SK-MEL-5 (cell line): ENCODE data around the gene DLG4. TPM values are rescaled to one million over a fixed set of nuclear protein-coding genes. Genes with fewer than 3 reads are reported as not detected.
"Not testable (repeated sequence)": the region's sequence is repeated elsewhere in the genome, so short reads cannot be mapped to it uniquely, and the experiment has no call there.

Experiments used
- DNase-seq: peaks from one replicate; pipeline ENCODE4 v3.0.0-alpha.2; 2016; ENCODE audit warnings: low read depth, low spot score
- in situ Hi-C: cut with HindIII; loops from 2 replicates; pipeline ENCODE4 v1.10.0; 2016; ENCODE audit warnings: low sequenced_read_pairs, high pct_unique_total_duplicates, low pct_unique_long_range_greater_than_20kb
- total RNA-seq: library from RNA; depleted of rRNA; stranded (reverse); fragments of >200 nt; shearing (Covaris generic); gene quantifications from 2 replicates; pipeline ENCODE4 v1.2.3, GENCODE V29; 2014

The DLG4 gene
- total RNA-seq, 1 experiment from 2014 or later = 3.7 TPM

DNA sequence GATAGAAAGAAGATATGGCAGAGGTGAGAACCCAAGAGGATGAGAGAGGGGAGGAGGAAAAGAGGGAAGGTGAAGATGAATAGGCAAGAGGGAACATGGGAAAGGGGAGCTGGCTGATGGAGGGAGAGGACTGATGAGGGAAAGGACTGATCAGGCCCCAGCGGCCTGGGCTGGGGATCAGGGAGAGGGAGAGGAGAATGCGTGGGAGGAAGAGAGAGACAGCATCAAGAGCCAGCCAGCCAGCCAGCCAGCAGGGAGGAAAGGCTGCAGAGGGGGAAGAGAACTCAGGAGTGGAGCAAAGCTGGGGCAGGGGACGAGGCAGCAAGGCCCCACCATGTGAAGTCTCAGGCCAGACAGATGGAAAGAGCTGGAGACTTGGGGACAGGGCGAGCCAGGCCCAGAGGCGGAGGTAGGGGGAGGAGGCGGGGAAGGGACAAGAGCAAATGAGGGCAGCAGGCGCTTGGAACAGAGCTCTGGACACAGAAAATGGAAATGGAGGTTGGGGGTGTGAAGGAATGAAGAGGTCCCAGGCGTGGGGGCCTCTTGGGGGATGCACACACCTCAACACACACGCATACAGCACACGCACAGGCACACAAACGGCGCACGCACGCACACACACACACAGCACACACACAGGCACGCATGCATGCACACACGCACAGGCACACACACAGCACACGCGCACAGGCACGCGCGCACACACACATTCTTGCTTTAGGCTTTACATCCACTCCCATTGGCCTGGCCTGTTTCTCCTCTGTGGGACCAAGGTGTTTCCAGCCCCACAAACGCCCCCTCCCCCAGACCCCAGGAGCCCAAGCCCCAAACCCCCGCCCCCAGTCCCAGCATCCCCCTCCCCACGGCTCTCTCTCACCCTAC, 12.3 kb downstream of the DLG4 start:
- in situ Hi-C loops = no loop called here
- no peak for DNase-seq

DNA sequence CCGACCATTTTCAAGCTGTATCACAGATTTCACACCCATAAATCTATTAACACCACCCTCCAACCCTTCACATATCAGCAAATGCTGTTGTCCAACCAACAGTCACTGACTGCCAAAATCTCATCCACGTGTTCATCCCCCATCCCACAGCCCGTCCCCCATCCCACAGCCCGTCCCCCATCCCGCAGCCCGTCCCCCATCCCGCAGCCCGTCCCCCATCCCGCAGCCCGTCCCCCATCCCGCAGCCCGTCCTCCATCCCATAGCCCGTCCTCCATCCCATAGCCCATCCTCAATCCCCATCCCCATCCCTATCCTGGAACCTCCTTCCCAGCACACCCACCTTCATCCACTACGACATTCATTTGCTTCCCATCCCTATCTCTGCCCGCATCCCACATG, 14.1 kb downstream of the DLG4 start:
- no peak for DNase-seq
- in situ Hi-C loops = no loop called here

DNA sequence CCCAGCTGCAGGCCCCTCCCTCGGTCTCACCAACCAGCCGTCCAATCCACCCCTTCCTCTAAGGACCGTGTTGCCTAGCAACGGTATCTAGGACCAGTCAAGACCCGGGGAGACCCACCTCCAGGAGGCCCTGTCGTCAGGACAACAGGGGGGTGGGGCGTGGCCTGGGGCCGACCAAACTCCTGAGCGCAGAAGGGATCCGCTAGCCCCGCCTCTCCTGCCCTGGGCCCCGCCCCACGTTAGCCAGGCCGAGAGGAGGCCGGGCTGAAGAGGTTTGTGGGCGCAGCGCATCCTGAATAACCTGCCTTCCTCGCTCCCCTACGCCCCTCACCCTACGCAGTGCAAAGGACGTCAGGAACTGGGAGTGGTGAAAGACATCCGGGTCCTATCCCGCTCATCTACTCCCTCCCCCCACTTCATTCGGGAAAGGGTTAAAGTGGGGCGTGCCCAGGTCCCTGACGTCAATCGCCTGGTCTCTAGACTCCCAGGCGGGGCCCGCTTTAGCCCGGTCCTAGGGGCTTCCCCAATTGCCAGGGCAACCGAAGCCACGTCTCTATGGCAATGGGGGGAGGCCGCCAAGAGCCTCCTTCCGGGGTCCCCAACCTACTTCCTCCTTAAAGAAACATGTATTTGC, 14.7 kb downstream of the DLG4 start:
- peak; percentile 81 for DNase-seq
- in situ Hi-C loops = no loop called here

DNA sequence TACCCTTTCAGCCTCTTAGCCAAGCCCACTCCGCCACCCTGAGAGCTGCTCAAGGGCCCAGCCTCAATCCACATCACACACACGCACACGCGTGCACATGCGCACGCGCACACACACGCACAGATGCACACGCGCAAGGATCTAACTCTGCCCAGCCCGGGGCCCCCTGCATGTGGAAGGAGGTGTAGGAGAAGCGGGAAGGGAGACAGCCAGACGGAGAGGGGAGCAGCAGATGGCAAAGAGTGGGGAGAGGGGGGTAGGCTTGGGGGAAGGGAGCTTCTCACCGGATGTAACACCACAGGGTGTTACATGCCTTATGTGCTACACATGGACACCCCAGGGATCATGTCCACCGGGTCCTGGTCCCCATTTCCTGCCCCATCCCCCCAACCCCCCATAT, 15.3 kb downstream of the DLG4 start:
- no peak for DNase-seq
- in situ Hi-C loops = no loop called here

DNA sequence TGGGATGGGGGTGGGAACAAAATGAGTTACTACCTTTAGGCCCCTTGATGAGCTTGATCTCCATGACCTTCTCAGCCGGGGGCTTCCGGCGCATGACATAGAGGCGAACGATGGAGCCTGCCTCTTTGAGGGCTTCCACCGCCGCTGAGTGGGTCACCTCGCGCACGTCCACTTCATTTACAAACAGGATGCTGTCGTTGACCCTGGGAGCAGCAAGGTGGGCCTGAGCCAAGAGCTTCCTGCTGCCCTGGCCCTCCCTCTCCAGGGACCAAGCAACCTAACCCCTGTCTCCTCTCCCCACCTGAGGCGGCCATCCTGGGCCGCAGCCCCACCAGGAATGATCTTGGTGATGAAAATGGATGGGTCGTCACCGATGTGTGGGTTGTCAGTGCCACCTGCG, 16.2 kb downstream of the DLG4 start:
- no peak for DNase-seq

DNA sequence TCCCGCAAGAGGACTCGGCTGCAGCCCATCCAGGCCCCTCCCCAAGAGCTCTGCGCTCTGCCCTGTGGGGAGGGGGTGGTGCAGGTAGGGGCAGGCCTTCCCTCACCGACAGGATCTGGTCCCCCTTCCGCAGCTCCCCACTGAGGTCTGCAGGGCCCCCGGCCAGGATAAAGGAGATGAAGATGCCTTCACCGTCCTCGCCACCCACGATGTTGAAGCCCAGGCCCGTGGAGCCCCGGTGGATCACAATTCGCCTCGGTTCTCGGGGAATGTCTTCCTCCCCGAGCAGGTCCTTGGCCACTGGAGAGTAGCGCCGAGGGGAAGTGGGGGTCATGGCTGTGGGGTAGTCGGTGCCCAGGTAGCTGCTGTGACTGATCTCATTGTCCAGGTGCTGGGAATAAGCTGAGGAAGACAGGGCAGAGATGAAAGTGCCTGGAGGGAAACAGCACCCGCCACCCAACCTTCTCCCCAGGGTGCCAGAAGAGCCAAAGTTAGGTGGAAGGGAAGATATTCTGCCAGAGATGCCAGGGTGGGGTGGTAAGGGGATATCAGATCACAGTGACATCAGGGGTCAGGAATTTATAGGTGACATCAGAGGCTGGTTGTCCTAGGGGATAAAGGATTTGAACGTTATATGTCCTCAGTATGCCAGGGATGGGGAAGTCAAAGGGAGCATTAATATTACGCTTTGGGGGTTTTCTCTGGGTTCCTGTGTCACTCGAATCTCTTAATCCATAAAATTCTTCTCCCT, 22.8 kb downstream of the DLG4 start:
- in situ Hi-C loops = no loop called here

More for the DNA sequence above, 16.2 kb downstream of the DLG4 start:
- in situ Hi-C loops = no loop called here

DNA sequence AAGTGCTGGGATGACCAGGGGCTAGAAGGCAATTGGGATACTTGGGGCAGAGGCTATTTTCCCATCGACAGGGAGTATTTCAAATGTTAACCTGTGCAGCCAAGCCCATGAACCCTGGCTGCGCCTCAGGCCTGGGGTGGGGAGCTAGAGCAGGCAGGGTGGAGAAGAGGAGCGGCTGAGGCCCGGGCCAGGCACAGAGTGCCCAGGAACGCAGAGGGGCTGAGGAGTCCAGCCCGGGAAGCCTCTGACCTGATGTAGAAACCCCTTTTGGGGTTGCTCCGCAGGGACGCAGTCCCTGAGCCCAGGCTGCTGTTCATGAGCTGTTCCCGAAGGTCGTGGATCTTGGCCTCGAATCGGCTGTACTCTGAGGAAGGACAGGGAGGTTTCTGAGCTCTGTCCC, 23.7 kb downstream of the DLG4 start:
- in situ Hi-C loops = no loop called here
- no peak for DNase-seq

More for the DNA sequence above, 22.8 kb downstream of the DLG4 start:
- no peak for DNase-seq

DNA sequence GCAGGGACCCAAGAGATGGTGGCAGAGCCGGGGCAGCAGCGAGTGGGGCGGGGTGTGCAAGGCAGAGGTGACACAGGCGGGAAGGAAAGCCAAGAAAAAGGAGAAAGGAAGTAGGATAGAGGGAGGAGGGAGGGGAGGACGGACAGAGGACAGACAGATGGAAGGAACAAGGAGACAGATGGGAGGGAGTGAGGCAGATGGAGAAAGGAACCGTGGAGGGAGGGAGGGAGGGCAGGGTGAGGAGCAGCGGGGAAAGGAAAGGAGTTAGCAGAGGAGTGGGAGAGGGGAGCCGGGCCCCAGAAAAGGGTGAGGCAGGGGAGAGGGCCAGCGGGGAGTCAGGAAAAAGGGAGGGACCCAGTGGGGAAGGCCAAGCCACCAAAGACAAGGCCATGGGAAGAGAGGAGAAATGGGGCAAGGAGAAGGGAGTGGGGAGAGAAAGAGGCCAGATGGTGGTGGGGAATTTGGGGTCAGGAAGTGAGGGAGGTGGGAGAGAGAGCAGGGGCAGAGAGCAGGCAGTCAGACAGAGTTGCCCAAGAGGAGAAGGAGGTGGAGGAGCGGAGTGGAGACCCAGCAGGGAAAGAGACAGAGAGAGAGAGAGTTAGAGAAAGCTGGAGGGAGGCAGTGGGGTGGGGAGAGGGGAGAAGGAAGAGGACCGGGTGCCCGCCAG, 27.2 kb downstream of the DLG4 start:
- in situ Hi-C loops = no loop called here
- no peak for DNase-seq

DNA sequence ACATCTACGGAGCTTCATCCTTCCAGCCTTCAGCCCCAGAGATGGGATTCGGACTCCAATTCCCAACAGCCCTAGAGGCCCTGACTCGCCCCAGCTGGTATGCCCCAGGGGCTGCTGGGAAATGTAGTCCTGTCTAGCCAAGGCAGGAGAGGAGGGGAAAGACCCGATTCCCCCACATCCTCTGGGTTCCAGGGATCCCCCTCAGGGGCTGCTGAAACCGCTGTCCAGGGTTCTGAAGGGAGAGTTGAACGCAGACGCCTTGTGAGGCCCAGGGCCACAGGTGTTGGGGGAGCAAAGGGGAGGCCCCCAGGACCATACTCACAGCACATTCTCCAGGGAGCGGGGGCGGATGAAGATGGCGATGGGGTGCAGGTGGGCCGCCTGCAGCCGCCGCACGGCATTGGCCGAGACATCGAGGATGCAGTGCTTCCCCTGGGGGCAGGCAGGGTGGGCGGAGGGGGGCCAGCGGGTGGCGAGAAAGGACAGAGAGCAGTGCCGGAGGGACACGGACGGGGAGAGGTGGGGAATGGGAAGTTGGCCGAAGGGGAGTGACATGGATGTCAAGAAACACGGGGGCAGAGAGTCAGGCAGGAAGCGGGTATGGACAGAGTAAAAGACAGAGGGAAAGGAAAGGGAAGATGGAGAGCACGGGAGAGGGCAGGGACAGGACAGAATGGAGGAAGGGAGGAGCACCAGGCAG, 27.9 kb downstream of the DLG4 start:
- DNase-seq = peak; percentile 74
- in situ Hi-C loops = no loop called here

DNA sequence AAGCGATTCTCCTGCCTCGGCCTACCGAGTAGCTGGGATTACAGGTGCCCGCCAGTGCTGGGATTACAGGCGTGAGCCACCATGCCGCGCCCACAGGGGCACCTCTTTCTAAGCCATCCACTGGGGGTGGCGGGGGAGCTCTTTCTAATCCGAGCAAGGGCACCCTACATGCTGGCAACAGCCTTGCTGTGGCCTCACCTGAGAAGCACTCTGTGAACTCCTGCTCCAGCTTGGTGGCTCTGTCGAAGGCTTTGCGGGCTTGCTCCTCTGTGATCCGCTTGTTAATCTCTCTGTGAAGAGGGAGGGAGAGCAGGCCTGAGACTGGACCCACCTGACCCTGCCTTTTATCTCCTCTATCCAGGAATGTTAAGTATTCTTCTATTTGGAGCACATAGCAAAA, 28.6 kb downstream of the DLG4 start:
- DNase-seq = no peak
- in situ Hi-C loops = no loop called here

DNA sequence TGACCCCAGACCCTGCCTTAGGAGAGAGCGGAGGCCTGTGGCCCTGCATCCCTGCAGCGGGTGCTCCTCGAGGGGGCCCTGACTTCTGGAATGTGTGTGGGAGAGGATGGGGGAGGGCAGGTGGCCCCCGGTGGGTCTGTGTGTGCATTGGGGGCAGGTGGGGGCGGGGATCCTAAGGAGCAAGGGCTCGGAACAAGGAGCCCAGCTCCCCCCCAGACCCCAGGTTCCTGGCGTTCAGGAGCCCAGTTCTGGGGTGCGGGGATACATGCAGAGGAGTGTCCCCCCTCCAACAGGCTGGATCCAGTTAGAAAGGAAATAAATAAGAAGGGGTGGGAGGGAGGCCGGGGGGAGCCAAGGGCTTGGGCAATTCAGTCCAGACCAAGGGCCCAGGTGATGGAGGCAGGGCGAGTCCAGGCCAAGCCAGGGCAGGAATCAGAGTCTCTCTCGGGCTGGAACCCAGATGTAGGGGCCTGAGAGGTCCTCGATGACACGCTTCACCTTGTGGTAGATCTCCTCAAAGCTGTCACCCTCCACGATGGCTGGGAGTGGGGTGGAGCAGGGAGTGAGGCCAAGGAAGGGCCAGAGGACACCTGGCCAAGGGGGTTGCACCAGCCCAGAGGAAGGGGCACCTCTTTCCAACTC, 29.2 kb downstream of the DLG4 start:
- in situ Hi-C loops = no loop called here
- DNase-seq = no peak

DNA sequence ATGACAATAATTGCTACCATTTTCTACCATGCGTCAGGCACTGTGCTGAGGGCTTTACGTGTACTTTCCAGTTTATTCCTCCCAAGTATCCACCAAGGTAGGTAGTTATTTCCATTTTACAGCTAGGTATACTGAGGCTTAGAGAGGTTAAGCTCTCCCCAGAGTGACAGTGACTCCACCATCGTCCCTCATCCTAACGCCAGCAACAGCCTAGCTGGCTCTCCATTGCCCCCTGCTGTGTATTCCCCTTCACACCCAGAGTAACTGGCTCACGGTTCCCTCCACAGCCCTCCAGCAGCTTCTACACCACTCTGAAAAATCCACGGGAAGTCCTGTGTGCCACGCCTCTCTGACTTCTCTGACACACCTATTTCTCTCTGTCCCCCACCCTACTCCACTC, 33.4 kb downstream of the DLG4 start:
- in situ Hi-C loops = no loop called here
- DNase-seq = peak; percentile 50

DNA sequence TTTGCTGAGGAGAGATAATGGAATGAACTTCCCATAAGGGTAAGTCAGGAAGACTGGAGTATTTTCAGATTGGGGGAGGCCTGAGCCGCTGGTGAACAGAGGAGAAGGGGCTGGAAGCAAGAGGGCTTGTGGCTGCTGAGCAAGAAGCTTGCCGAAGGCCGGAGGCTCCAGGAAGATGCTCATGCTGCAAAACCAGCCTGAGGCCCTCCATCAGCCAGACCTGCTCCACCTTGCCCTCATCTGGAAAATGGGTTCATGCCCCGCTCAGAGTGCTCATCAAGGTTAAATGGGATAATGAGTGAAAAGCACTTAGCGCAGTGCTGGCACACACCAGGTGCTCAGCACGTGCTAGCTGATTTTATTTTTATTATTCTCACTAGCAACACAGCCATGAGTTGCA, 35.0 kb downstream of the DLG4 start:
- no peak for DNase-seq
- in situ Hi-C loops = no loop called here

DNA sequence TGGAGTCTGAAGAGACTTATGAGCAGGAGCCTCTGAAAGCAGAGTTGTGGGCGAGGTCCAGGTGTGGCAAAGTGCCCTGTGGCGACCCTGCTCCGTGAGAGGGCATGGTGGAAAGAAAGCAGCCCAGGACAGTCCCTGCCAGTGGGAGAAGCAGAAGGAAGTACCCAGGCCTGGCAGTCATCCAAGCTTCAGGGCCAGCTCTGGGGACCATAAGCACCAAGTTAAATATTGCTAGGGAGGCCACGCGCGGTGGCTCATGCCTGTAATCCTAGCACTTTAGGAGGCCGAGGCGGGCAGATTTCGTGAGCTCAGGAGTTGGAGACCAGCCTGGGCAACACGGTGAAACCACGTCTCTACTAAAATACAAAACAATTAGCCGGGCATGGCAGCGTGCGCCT, 35.5 kb downstream of the DLG4 start:
- DNase-seq = no peak
- in situ Hi-C loops = no loop called here

DNA sequence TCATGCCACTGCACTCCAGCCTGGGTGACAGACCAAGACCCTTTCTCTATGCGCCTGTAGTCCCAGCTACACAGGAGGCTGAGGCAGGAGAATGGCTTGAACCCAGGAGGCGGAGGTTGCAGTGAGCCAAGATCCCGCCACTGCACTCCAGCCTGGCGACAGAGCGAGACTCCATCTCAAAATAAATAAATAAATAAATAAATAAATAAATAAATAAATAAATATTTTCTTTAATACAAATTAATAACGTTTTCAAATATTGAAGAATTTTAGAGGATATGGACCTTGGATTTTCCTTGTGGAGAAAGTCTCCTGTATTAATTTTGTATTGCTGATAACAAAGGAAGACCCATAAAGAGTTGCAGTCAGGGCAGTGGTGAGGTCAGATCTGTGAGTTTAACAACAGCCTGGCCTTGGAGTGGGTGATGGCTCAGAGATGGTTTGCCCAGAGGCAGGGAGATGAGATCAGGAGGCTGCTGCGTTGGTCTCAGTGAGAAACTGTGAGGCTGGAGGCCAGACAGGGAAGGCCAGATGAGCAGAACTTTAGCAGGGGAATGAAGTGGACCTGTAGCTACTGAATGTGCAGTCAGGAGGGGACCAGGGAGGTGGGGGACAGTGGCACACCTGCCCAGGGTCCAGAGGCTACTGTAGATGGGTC, 36.1 kb downstream of the DLG4 start:
- in situ Hi-C loops = no loop called here

DNA sequence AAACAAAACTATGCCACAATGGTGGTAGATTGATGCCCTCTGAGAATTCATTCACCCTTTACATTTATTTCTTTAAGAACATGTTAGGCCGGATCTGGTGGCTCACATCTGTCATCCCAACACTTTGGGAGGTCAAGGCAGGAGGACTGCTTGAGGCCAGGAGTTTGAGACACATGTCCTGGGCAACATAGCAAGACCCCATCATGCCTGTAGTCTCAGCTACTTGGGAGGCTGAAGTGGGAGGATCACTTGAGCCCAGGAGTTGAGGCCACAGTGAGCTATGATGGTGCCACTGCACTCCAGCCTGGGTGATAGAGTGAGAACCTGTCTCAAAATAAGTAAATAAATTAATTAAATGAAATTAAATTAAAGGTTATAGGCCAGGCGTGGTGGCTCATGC, 37.5 kb downstream of the DLG4 start:
- DNase-seq, in situ Hi-C loops: not testable (repeated sequence)

More for the DNA sequence above, 36.1 kb downstream of the DLG4 start:
- DNase-seq = no peak
